Activated CD8-positive, alpha-beta T cell treated with anti-CD3 and anti-CD28 coated beads, Interleukin-2, amount 10 ng/mL, durations not matched to agents 7 days and 5 days (primary cell): ENCODE measurements around the gene POU6F2. TPM values are rescaled to one million over a fixed set of nuclear protein-coding genes. Genes with fewer than 3 reads are reported as not detected.
"Not testable (repeated sequence)": the region's sequence is repeated elsewhere in the genome, so short reads cannot be mapped to it uniquely, and the experiment has no call there.

ENCODE experiments used
- ATAC-seq: fragments of 150-1000 bp; cut with Tn5 transposase; one replicate; pipeline ENCODE4 v1.10.0; 2021; ENCODE audit warnings: moderate library complexity
- CTCF ChIA-PET: fragments of 350-600 bp; sonication (Branson Sonifier 250); formaldehyde crosslinking; loops from one replicate; lab custom pipeline; 2021; ENCODE audit warnings: antibody characterized with exemption; lab: Charles Lee
- POLR2A ChIA-PET: fragments of 350-600 bp; sonication (Branson Sonifier 250); formaldehyde crosslinking; loops from one replicate; lab custom pipeline; 2021; ENCODE audit warnings: antibody characterized with exemption; lab: Charles Lee
- DNase-seq: peaks from one replicate; pipeline ENCODE4 v3.0.0-alpha.2; 2020
- H3K27ac Mint-ChIP-seq: one replicate; pipeline ENCODE4 v1.8.0; 2021; ENCODE audit warnings: mild to moderate bottlenecking, mixed read lengths
- H3K27me3 Mint-ChIP-seq: one replicate; pipeline ENCODE4 v1.8.0; 2021; ENCODE audit warnings: low read depth, mixed read lengths
- H3K36me3 Mint-ChIP-seq: one replicate; pipeline ENCODE4 v1.8.0; 2021; ENCODE audit warnings: low read depth, mixed read lengths
- H3K4me1 Mint-ChIP-seq: one replicate; pipeline ENCODE4 v1.8.0; 2021; ENCODE audit warnings: low read depth, mixed read lengths
- H3K4me3 Mint-ChIP-seq: one replicate; pipeline ENCODE4 v1.8.0; 2021; ENCODE audit warnings: mild to moderate bottlenecking, mixed read lengths
- H3K9me3 Mint-ChIP-seq: one replicate; pipeline ENCODE4 v1.8.0; 2022; ENCODE audit warnings: mixed read lengths; ENCODE audit not compliant: insufficient read depth
- total RNA-seq, 2 experiments: library from RNA; stranded (reverse); gene quantifications; one replicate each; pipeline ENCODE4 v1.2.3, GENCODE V29; 2021

The POU6F2 gene
- total RNA-seq, 2 experiments from 2014 or later = not detected

GRCh38 chr7:39186131-39186530, 208.4 kb downstream of the POU6F2 start:
- H3K27ac Mint-ChIP-seq = no peak overlapping the region
- POLR2A ChIA-PET = no interaction called here
- no peak for ATAC-seq
- no peaks in the 10 kb centered on the region for H3K36me3 Mint-ChIP-seq
- no peaks in the 10 kb centered on the region for H3K27me3 Mint-ChIP-seq
- H3K4me1 Mint-ChIP-seq = no peaks in the 10 kb centered on the region
- DNase-seq = no peak
- CTCF ChIA-PET = no interaction called here
- H3K9me3 Mint-ChIP-seq = no peaks in the 10 kb centered on the region
- no peak overlapping the region for H3K4me3 Mint-ChIP-seq

GRCh38 chr7:39186671-39187070, 209.0 kb downstream of the POU6F2 start:
- H3K4me3 Mint-ChIP-seq = no peak overlapping the region
- H3K4me1 Mint-ChIP-seq = no peaks in the 10 kb centered on the region
- no peak overlapping the region for H3K27ac Mint-ChIP-seq
- ATAC-seq = no peak
- ChIA-PET POLR2A (no interaction called here), CTCF (no interaction called here)
- no peaks in the 10 kb centered on the region for H3K27me3 Mint-ChIP-seq
- no peaks in the 10 kb centered on the region for H3K36me3 Mint-ChIP-seq
- no peaks in the 10 kb centered on the region for H3K9me3 Mint-ChIP-seq
- DNase-seq = no peak

- H3K27me3 Mint-ChIP-seq = no peaks in the 10 kb centered on the region
- DNase-seq (no peak), ATAC-seq (no peak)
- no peak overlapping the region for H3K27ac Mint-ChIP-seq
- ChIA-PET POLR2A (no interaction called here), CTCF (no interaction called here)
- no peaks in the 10 kb centered on the region for H3K4me1 Mint-ChIP-seq
- no peak overlapping the region for H3K4me3 Mint-ChIP-seq
- H3K9me3 Mint-ChIP-seq = no peaks in the 10 kb centered on the region
- H3K36me3 Mint-ChIP-seq = no peaks in the 10 kb centered on the region
These were observed 209.4 kb downstream of the POU6F2 start for GRCh38 chr7:39187130-39187529.

GRCh38 chr7:39192476-39192875, 214.8 kb downstream of the POU6F2 start:
- Mint-ChIP-seq H3K9me3 (no peaks in the 10 kb centered on the region), H3K4me1 (no peaks in the 10 kb centered on the region), H3K27ac (no peak overlapping the region), H3K27me3 (no peaks in the 10 kb centered on the region), H3K36me3 (no peaks in the 10 kb centered on the region), H3K4me3 (no peak overlapping the region)
- CTCF ChIA-PET = no interaction called here
- POLR2A ChIA-PET = no interaction called here
- DNase-seq = no peak
- no peak for ATAC-seq

GRCh38 chr7:39194388-39194787, 216.7 kb downstream of the POU6F2 start:
- H3K4me3 Mint-ChIP-seq, H3K36me3 Mint-ChIP-seq, CTCF ChIA-PET, ATAC-seq, H3K9me3 Mint-ChIP-seq, POLR2A ChIA-PET, H3K4me1 Mint-ChIP-seq, DNase-seq, H3K27ac Mint-ChIP-seq, H3K27me3 Mint-ChIP-seq: not testable (repeated sequence)

GRCh38 chr7:39195967-39196366, 218.3 kb downstream of the POU6F2 start:
- ATAC-seq = no peak
- H3K4me1 Mint-ChIP-seq = no peaks in the 10 kb centered on the region
- H3K9me3 Mint-ChIP-seq = no peaks in the 10 kb centered on the region
- no peaks in the 10 kb centered on the region for H3K27me3 Mint-ChIP-seq
- no peak overlapping the region for H3K4me3 Mint-ChIP-seq
- no peak overlapping the region for H3K27ac Mint-ChIP-seq
- no peak for DNase-seq
- H3K36me3 Mint-ChIP-seq = no peaks in the 10 kb centered on the region
- ChIA-PET CTCF (no interaction called here), POLR2A (no interaction called here)

GRCh38 chr7:39197831-39198230, 220.1 kb downstream of the POU6F2 start:
- Mint-ChIP-seq H3K36me3 (no peaks in the 10 kb centered on the region), H3K4me1 (no peaks in the 10 kb centered on the region), H3K4me3 (no peak overlapping the region), H3K9me3 (no peaks in the 10 kb centered on the region), H3K27ac (no peak overlapping the region), H3K27me3 (no peaks in the 10 kb centered on the region)
- CTCF ChIA-PET = no interaction called here
- ATAC-seq (no peak), DNase-seq (no peak)
- POLR2A ChIA-PET = no interaction called here

GRCh38 chr7:39198556-39198955, 220.8 kb downstream of the POU6F2 start:
- DNase-seq = no peak
- H3K36me3 Mint-ChIP-seq = no peaks in the 10 kb centered on the region
- ChIA-PET POLR2A (no interaction called here), CTCF (no interaction called here)
- no peak overlapping the region for H3K4me3 Mint-ChIP-seq
- ATAC-seq = no peak
- H3K27me3 Mint-ChIP-seq = no peaks in the 10 kb centered on the region
- no peaks in the 10 kb centered on the region for H3K4me1 Mint-ChIP-seq
- H3K27ac Mint-ChIP-seq = no peak overlapping the region
- no peaks in the 10 kb centered on the region for H3K9me3 Mint-ChIP-seq

GRCh38 chr7:39199006-39199405, 221.3 kb downstream of the POU6F2 start:
- H3K9me3 Mint-ChIP-seq = no peaks in the 10 kb centered on the region
- ChIA-PET POLR2A (no interaction called here), CTCF (no interaction called here)
- H3K4me3 Mint-ChIP-seq = no peak overlapping the region
- H3K36me3 Mint-ChIP-seq = no peaks in the 10 kb centered on the region
- H3K27me3 Mint-ChIP-seq = no peaks in the 10 kb centered on the region
- H3K4me1 Mint-ChIP-seq = no peaks in the 10 kb centered on the region
- DNase-seq (no peak), ATAC-seq (no peak)
- H3K27ac Mint-ChIP-seq = no peak overlapping the region

- H3K36me3 Mint-ChIP-seq = no peaks in the 10 kb centered on the region
- no peaks in the 10 kb centered on the region for H3K9me3 Mint-ChIP-seq
- no peaks in the 10 kb centered on the region for H3K4me1 Mint-ChIP-seq
- ATAC-seq (no peak), DNase-seq (no peak)
- H3K27ac Mint-ChIP-seq = no peak overlapping the region
- CTCF ChIA-PET = no interaction called here
- POLR2A ChIA-PET = no interaction called here
- no peaks in the 10 kb centered on the region for H3K27me3 Mint-ChIP-seq
- H3K4me3 Mint-ChIP-seq = no peak overlapping the region
These were observed 222.2 kb downstream of the POU6F2 start for GRCh38 chr7:39199951-39200350.

GRCh38 chr7:39202041-39202440, 224.3 kb downstream of the POU6F2 start:
- Mint-ChIP-seq H3K27me3 (no peaks in the 10 kb centered on the region), H3K36me3 (no peaks in the 10 kb centered on the region), H3K27ac (no peak overlapping the region), H3K9me3 (no peaks in the 10 kb centered on the region), H3K4me1 (no peaks in the 10 kb centered on the region), H3K4me3 (no peak overlapping the region)
- ATAC-seq (no peak), DNase-seq (no peak)
- ChIA-PET POLR2A (no interaction called here), CTCF (no interaction called here)

- ATAC-seq (no peak), DNase-seq (no peak)
- Mint-ChIP-seq H3K27me3 (no peaks in the 10 kb centered on the region), H3K36me3 (no peaks in the 10 kb centered on the region), H3K9me3 (no peaks in the 10 kb centered on the region), H3K4me1 (no peaks in the 10 kb centered on the region), H3K27ac (no peak overlapping the region), H3K4me3 (no peak overlapping the region)
- ChIA-PET POLR2A (no interaction called here), CTCF (no interaction called here)
These were observed 232.7 kb downstream of the POU6F2 start for GRCh38 chr7:39210362-39210761.

GRCh38 chr7:39211581-39211980, 233.9 kb downstream of the POU6F2 start:
- no peaks in the 10 kb centered on the region for H3K4me1 Mint-ChIP-seq
- DNase-seq (no peak), ATAC-seq (no peak)
- no peak overlapping the region for H3K4me3 Mint-ChIP-seq
- ChIA-PET CTCF (no interaction called here), POLR2A (no interaction called here)
- H3K9me3 Mint-ChIP-seq = no peaks in the 10 kb centered on the region
- no peaks in the 10 kb centered on the region for H3K27me3 Mint-ChIP-seq
- no peaks in the 10 kb centered on the region for H3K36me3 Mint-ChIP-seq
- no peak overlapping the region for H3K27ac Mint-ChIP-seq
